H7 (cell line): ENCODE measurements around the gene C18orf63. TPM values are rescaled to one million over a fixed set of nuclear protein-coding genes. Genes with fewer than 3 reads are reported as not detected.
"Not testable (repeated sequence)": the region's sequence is repeated elsewhere in the genome, so short reads cannot be mapped to it uniquely, and the experiment has no call there.

ENCODE experiments used
- DNase-seq: peaks from one replicate; pipeline ENCODE4 v3.0.0; 2012
- H3K27me3 ChIP-seq: 2 replicates; pipeline ENCODE4 v1.6.0; 2011; ENCODE audit warnings: mild to moderate bottlenecking, low read length; ENCODE audit not compliant: control insufficient read depth, insufficient read depth
- H3K36me3 ChIP-seq: replicated peaks from 2 replicates; pipeline ENCODE4 v1.5.1; 2011; ENCODE audit warnings: low read length; ENCODE audit not compliant: control insufficient read depth, insufficient read depth
- H3K4me3 ChIP-seq: 2 replicates; pipeline ENCODE4 v1.5.1; 2011; ENCODE audit warnings: low read depth, mild to moderate bottlenecking, control low read depth, low read length, moderate library complexity; ENCODE audit not compliant: insufficient read depth
- total RNA-seq: library from RNA; depleted of rRNA; stranded (reverse); fragments of >200 nt; shearing (Covaris generic); gene quantifications from 2 replicates; pipeline ENCODE4 v1.2.3, GENCODE V29; 2014

C18orf63 gene
- total RNA-seq, 1 experiment from 2014 or later: not detected

DNA sequence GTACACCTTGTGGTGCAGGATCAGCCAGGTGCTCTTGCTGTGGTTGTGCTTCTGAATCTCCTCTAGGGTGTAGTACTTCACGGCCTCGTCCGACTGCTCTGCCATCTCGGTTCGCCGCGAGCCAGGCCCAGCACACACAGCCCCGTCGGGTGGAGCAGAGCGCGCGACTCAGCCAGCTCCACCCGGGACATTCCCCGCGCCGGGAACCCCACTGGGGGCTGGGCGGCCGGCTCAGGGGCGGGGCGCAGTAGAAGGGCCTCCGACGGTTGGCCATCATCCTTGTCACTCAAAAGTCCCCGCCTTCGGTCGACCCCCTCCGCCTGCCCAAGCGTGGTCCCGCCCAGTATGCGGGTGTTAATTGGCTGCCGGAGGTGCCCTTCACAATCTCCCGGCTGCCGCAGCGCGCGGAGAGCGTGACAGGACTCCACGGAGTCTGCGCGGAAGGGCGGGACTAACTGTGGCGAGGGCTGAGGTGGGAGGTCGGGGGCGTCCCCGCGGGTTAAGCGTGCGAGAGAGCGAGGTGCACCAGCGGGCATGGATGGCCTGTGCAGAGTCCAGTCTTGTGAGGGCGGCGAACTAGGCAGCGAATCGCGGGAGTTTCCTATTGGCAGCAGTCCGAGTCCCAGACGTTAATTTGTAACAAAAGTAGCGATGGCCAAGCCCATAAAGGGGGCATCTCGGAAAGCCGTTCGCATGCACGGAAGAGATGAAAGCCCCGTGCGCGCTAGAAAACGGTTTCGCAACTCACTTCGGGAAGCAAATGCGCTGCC lies 23.7 kb upstream of the C18orf63 start, which contains the start of gene CYB5A:
CYB5A (minus strand) TSS at position 193 of the 770 bp plus-strand sequence; CDS start at position 105, 88 bp downstream.
- H3K27me3 ChIP-seq: no peaks in the 10 kb centered on the region
- H3K4me3 ChIP-seq: peak within 1 kb of the TSS; percentile 86
- no peaks in the 10 kb centered on the region for H3K36me3 ChIP-seq
- peak; percentile 99 for DNase-seq

DNA sequence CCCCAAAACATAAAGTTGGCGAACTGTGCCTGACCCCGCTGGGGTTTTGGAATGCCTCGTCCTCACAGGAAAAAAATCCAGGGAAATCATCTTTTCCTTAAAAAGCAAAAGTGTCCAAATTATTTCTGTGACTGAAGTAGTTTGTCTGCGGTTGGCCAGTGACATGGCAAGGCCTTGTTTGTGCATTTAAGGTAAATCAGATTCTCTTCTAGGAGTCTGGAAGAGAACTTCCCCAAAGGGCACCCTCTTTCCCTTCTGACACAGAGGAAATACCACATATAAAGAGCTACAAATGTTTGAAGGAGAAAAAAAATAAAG lies 23.1 kb upstream of the C18orf63 start:
- peak overlapping the region; percentile 86 for H3K4me3 ChIP-seq
- no peaks in the 10 kb centered on the region for H3K27me3 ChIP-seq
- no peaks in the 10 kb centered on the region for H3K36me3 ChIP-seq
- DNase-seq: no peak

DNA sequence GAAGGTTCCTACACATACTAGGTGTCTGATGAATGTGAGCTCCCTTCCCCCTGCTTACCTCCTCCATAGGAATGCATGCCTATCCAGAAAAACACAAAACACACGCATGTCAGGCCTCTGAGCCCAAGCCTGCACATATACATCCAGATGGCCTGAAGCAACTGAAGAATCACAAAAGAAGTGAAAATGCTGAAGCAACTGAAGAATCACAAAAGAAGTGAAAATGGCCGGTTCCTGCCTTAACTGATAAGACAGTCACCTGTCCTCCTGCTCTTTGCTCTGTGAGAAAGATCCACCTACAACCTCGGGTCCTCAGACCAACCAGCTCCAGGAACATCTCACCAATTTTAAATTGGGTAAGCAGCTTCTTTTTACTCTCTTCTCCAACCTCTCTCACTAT lies 22.7 kb upstream of the C18orf63 start:
- not testable (repeated sequence) for H3K4me3 ChIP-seq

DNA sequence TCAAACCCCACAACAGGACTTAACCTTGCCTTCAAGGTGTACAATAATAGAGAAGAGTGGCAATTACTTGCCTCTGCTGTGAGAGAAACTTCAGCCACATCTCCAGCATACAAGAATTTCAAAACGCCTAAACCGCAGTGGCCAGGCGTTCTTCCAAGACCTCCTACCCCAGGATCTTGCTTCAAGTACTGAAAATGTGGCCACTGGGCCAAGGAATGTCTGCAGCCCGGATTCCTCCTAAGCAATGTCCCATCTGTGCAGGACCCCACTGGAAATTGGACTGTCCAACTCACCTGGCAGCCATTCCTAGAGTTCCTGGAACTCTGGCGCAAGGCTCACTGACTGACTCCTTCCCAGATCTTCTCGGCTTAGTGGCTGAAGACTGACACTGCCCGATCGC lies 21.1 kb upstream of the C18orf63 start:
- Histone ChIP-seq H3K4me3 (no peak overlapping the region), H3K36me3 (no peaks in the 10 kb centered on the region), H3K27me3 (no peaks in the 10 kb centered on the region)
- DNase-seq: no peak

More for the DNA sequence above, 22.7 kb upstream of the C18orf63 start:
- H3K27me3 ChIP-seq, H3K36me3 ChIP-seq, DNase-seq: not testable (repeated sequence)

DNA sequence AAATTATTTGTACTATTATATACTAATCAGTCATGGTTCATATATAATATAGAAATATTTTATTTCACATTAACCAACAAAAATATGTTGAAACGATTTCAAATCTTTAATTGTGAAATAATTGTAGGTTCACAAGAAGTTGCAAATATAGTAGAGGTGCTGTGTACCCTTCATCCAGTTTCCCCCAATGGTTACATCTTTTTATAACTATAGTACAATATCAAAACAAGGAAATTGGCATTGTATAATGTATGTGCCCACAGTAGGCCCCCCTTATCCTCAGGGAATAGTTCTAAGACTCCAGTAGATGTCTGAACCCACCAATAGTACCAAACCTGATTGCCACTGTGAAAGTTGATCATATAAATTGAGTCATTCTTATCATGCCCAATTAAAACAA lies 16.5 kb upstream of the C18orf63 start:
- no peaks in the 10 kb centered on the region for H3K36me3 ChIP-seq
- no peak overlapping the region for H3K4me3 ChIP-seq
- no peaks in the 10 kb centered on the region for H3K27me3 ChIP-seq
- no peak for DNase-seq

DNA sequence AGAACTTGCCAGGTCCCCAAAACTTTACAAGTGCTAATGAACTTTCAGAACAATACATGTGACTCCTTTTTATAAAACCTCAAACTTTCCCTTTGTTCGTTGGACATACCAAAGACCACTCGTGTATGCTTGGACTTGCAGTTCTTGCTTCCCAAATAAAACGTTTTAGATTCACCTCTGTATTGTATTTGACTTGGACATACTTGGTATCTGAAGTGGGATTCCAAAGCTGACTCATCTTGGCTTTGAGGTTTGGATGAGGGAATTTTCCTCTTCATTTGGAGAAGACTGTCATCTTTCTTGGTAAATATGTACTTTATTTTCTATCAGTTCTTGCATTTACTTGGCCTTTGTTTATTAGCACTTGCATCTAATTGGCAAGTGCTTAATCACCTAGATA lies 15.9 kb upstream of the C18orf63 start:
- Histone ChIP-seq H3K27me3 (no peaks in the 10 kb centered on the region), H3K4me3 (no peak overlapping the region), H3K36me3 (no peaks in the 10 kb centered on the region)
- no peak for DNase-seq

DNA sequence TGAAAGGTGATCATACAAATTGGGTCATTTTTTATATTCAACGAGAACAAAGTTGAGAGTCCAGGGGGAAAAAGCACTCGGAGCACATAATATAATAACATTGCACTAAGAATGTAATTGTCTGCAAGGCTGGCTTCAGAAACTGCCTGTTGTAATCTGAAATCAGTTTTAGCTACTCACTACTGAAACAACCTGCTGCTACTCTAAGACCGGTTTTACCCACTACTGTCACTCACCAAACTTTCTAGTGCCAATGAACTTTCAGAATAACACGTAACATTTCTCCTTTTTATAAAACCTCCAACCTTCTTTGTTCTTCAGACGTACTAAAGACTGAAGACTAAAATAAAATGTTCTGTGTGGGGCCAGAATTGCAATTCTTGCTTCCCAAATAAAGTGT lies 12.3 kb upstream of the C18orf63 start:
- no peak overlapping the region for H3K4me3 ChIP-seq
- H3K36me3 ChIP-seq: no peaks in the 10 kb centered on the region
- DNase-seq: no peak
- no peaks in the 10 kb centered on the region for H3K27me3 ChIP-seq

DNA sequence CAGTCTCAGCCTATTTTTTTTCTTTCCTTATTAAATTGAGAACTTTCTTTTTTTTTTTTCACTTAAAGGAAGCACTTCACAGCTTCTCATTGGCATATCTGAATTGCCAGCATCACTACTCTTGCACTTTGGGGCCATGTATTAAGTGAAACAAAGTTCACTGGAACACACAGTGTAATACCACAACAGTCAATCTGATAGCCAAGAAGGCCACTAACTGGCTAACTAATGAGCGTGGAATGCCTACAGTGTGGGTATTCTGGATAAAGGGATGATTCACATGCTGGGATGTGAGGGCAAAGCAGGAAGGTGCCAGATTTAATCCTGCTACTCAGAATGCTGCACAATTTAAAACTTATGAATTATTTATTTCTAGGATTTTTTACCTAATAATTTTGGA lies 11.7 kb upstream of the C18orf63 start:
- Histone ChIP-seq H3K4me3 (no peak overlapping the region), H3K36me3 (no peaks in the 10 kb centered on the region)
- DNase-seq: no peak

DNA sequence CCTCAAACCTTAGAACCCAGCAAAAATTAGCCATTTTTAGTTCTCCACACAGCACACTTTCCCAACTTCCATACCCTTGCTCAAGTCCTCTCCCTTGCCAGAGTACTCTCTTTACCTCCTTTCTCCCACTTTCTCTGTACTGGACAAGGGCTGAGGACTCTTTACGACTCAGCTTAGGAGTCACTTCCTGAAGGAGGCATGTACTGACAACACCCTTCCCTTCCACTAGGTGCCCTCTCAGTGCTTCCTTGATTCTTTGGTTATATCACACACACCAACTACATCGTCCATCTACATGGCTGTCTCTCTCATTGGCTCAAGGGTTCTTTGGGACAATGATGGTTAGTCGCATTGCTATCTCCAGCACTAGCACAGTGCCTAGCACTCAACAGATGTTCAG lies 5.2 kb upstream of the C18orf63 start:
- H3K27me3 ChIP-seq: no peaks in the 10 kb centered on the region
- H3K4me3 ChIP-seq: no peak overlapping the region
- DNase-seq: peak; percentile 46
- no peaks in the 10 kb centered on the region for H3K36me3 ChIP-seq

More for the DNA sequence above, 11.7 kb upstream of the C18orf63 start:
- no peaks in the 10 kb centered on the region for H3K27me3 ChIP-seq

DNA sequence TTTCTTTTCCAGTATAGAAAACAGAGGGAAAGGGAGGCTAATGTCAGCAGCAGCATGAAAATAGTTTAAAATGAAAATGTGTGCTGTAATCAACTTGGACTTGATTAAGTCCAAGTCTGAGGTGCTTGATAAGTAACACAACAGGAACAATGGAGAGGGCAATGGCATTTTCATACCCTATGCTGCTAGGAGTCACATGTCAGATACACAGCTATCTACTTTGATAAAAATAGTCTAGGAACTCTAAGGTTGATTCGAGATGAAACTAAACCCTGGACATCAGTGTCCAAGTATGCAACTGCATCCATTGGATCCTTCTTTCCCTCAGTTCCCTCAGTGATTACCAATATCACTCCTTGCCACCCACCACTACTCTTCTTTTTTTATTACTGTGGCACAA lies 4.6 kb upstream of the C18orf63 start:
- Histone ChIP-seq H3K36me3 (no peaks in the 10 kb centered on the region), H3K4me3 (no peak overlapping the region), H3K27me3 (no peaks in the 10 kb centered on the region)
- DNase-seq: no peak

DNA sequence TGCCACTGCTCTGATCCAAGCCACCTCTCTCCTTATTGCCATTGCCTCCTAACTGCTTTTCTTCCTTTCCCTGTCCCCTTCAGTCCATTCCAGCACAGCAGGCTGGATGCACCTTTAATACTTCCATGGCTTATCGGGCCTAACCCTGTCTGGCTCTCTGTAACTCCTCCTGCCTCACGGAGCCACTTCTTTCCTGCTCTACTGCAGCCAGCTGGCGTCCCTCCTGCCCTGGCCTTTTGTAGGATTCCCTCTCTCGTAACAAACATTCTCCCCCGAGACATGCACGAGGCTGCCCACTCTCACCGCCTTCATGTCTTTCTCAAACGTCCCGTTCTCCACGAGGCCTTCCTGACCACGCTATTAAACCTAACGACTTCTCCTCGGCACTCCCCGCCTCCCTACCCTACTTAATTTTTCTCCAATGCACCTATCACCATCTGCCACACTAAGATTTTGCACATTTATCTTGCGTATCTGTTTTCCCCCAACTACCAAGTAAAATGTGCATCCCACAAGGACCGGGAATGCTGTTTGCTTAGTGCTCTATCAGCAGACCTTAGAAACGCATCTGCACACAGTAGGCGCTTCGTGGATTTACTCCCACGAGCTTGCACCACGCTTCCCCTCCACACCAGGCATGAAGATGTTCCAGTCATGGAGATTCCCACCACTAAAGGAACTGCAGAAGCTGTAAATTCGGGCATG lies 728 bp upstream of the C18orf63 start:
- no peak overlapping the region for H3K4me3 ChIP-seq
- H3K27me3 ChIP-seq: no peaks in the 10 kb centered on the region
- no peak for DNase-seq
- no peaks in the 10 kb centered on the region for H3K36me3 ChIP-seq

DNA sequence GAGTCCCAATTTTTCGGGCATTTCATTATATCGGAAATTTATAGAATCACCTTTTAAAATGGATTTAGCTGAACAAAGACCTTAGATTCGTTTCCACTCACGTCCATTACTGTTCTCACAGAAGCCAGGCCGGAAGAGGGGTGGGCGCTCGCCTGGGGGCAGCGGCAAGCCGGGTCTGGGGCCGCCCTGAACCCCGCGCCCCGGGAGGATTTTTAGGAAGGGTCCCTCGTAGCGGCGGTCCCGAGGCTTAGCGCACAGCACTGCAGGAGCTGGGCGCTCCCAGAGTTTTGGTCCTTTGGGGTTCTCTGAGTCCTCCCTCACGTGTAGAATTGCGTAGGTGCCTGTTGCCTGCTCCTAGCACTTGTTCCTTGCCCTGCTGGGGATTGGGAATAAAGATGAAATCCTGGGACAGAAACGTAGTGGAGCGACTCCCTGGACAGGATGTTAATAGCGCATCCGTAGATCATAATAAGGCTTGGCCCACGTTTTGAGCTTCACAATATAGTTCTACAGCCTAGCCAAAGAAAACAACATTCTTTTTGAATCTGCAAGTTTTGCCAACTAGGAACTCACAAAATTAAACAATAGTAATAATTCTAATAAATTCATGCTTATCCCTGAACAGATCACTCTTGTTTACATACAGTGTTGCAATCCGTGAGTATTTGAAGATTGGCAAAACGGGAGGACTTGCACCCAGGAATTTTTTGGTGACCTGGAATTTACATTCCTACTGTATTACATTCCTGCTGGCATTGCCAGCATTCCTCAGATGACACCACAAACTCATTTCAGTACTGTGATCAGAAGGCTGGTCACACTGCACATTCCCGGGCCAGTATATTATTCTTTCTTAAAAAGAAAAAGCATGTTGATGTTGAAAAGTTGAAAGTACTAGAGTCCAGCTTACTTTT lies 875 bp downstream of the C18orf63 start:
- DNase-seq: no peak
- Histone ChIP-seq H3K27me3 (no peaks in the 10 kb centered on the region), H3K36me3 (no peaks in the 10 kb centered on the region), H3K4me3 (no peak overlapping the region)

DNA sequence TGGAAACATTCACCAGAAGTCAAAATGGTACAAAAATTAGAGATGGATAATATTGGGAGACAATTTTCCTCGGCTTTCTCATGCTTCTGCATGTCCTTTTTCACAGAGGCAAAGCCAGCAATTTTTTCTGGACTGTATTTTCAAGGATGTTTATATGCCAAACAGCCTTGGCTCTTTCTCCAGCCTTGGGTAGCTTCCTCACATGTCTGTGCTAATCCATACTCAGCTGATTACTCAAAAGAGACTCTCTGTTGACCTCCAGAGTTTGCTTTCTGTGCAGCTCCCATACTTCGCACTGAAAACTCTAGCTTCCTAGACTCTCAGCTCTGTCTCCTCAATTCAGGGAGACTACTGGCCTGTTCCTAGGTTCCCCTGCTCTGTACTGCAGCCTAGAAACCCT lies 10.6 kb downstream of the C18orf63 start:
- Histone ChIP-seq H3K27me3 (no peaks in the 10 kb centered on the region), H3K36me3 (no peaks in the 10 kb centered on the region), H3K4me3 (no peak overlapping the region)
- DNase-seq: no peak

DNA sequence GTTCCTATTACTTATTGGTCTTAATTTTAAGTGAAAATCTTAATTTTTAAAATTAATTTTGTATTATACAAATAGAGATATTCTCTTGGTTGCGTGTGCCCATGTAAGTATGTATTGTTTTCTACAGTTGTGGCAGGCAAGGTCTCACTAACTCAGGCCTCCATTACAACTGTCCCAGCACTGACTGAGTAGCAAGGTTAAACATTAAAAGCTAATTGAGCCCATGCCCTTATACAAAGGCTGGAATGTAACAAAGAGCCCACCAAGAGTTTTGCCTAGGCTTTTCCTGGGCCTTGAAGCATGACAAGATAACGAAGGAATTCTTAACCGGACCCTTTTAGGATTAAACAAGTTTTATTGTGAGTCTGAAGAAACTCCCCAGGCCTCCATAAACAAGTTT lies 11.2 kb downstream of the C18orf63 start:
- DNase-seq, H3K27me3 ChIP-seq, H3K36me3 ChIP-seq, H3K4me3 ChIP-seq: not testable (repeated sequence)
